Endothelial cell of umbilical vein (primary cell): ENCODE data around the gene CASP14.

ENCODE experiments used
- CTCF ChIP-seq, 2 donors: IDR thresholded peaks; 1 replicate in 1 of 2; 2 replicates in 1 of 2; pipeline ENCODE4 v1.5.1; 2011; ENCODE audit warnings: low read length in 2 of 2, mild to moderate bottlenecking in 2 of 2, moderate library complexity in 2 of 2, control low read depth in 1 of 2, inconsistent platforms in 1 of 2, low read depth in 1 of 2; ENCODE audit not compliant: insufficient read depth in 1 of 2; ENCODE audit errors: extremely low read depth in 1 of 2
- EZH2 ChIP-seq: IDR thresholded peaks from 2 replicates; pipeline ENCODE4 v1.6.1; 2012; ENCODE audit warnings: borderline replicate concordance, low read depth, mild to moderate bottlenecking, moderate library complexity, low read length, inconsistent platforms; ENCODE audit not compliant: severe bottlenecking
- JUN ChIP-seq: IDR thresholded peaks from 2 replicates; pipeline ENCODE4 v1.6.1; 2011; ENCODE audit warnings: borderline replicate concordance, low read depth; ENCODE audit not compliant: insufficient read length, insufficient read depth
- MYC ChIP-seq: IDR thresholded peaks from one replicate; pipeline ENCODE4 v1.6.1; 2011; ENCODE audit warnings: mild to moderate bottlenecking, low read depth, low read length
- POLR2A ChIP-seq: IDR thresholded peaks from 2 replicates; pipeline ENCODE4 v1.6.1; 2012; ENCODE audit warnings: low read depth, mild to moderate bottlenecking, control low read depth, low read length
- POLR2AphosphoS5 ChIP-seq: IDR thresholded peaks from 2 replicates; pipeline ENCODE4 v1.6.1; 2012; ENCODE audit warnings: low read depth, mild to moderate bottlenecking, control low read depth, low read length, moderate library complexity; ENCODE audit not compliant: insufficient read depth
- TF ChIP-seq, protein P1 (sequence below): IDR thresholded peaks from 2 replicates; pipeline ENCODE4 v1.6.1; 2011; ENCODE audit not compliant: insufficient read depth, insufficient read length

DNA sequence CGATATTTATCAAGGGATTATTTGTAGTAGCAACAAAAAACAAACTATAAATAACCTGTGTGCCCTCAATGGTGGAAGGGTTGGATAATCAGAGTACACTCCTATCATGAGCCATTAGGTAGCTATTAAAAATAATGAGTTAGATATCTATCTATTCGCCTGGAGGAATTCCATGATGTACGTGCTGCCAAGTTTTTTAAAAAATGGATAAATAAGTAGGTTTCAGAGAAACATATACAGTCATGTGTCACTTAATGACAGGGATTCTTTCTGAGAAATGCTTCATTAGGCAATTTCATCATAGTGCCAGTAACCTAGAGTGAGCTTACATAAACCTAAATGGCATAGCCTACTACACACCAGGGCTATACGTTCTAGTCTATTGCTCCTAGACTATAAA, 26.5 kb downstream of the CASP14 start:
- no peak for TF ChIP-seq CTCF (IDR thresholded peaks at IDR 0.05; ENCODE audit: extremely low read depth in 1 of 2, insufficient read depth in 1 of 2, low read depth in 1 of 2, low read length in 2 of 2)
- no peak for TF ChIP-seq EZH2
- no peak for TF ChIP-seq POLR2A
- TF ChIP-seq, protein P1, sequence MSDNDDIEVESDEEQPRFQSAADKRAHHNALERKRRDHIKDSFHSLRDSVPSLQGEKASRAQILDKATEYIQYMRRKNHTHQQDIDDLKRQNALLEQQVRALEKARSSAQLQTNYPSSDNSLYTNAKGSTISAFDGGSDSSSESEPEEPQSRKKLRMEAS = no peak
- no peak for TF ChIP-seq POLR2AphosphoS5
- no peak for TF ChIP-seq JUN
- no peak for TF ChIP-seq MYC
